ENCODE measurements around the gene FRMD4A. TPM values are rescaled to one million over a fixed set of nuclear protein-coding genes. Genes with fewer than 3 reads are reported as not detected.
A peak's percentile ranks its signal among the peaks of the same experiment; 100 is the strongest.

The FRMD4A gene
- total RNA-seq, 1 experiment from 2014 or later: 19.6 TPM

DNA sequence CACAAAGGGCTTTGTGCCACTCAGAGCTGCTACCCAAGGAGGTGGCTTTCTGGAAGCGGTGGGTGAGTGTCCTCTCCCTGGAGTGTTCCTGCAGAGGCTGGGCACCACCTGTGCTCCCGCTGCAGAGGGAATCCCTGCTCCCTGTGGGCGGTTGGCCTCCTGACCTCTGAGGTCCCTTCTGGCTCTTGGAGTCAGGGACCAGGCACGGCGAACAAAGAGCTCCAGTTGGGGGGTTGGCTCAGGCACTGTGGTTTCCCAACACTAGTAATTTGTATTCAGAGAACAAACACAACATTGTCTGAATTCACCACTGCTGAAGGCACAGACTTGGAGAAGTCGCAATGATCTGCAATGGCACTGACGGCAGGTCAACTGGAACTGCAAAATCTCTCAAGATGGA is 415.0 kb downstream of the FRMD4A start:
- no peaks in the 10 kb centered on the region for H4K20me1 ChIP-seq (ENCODE audit: control insufficient read depth, insufficient read depth, insufficient read length)
- TF ChIP-seq CTCF (conservative IDR thresholded peaks at IDR 0.05): no peak
- no peaks in the 10 kb centered on the region for H3K79me2 ChIP-seq (ENCODE audit: insufficient read depth, low read length)
- no peak overlapping the region for H3K4me2 ChIP-seq (ENCODE audit: insufficient read depth, insufficient read length, low read length)
- Mint-ChIP-seq H3K9me3 (no peaks in the 10 kb centered on the region), H3K27ac (no peak overlapping the region; a peak in 1 of 7 replicates), H3K4me1 (peaks cover 10 to 11% of the 10 kb centered on the region in 2 experiments), H3K4me3 (no peak overlapping the region), H3K27me3 (ENCODE audit: low read depth) (no peaks in the 10 kb centered on the region), H3K36me3 (ENCODE audit: insufficient read depth in 1 of 3, low read depth in 3 of 3) (no peaks in the 10 kb centered on the region)
- H2BK12ac ChIP-seq (ENCODE audit: insufficient read length, low read depth, low read length): no peak overlapping the region
- no peak for DNase-seq
- no peaks in the 10 kb centered on the region; the same call in 1 of the 2 replicates for H3K4me1 ChIP-seq (ENCODE audit: insufficient read depth, low read length)
- peak overlapping the region; percentile 12; the same call in 1 of the 2 replicates for H3K14ac ChIP-seq (ENCODE audit: insufficient read depth, low read length)
- no peak overlapping the region for H4K8ac ChIP-seq (replicated peaks; ENCODE audit: insufficient read length, low read depth, low read length)
- H3K56ac ChIP-seq (ENCODE audit: insufficient read length, low read depth, low read length): no peak overlapping the region
- no peak overlapping the region for H2AFZ ChIP-seq (ENCODE audit: low read length)
- H3K23ac ChIP-seq (ENCODE audit: insufficient read length, low read depth, low read length): no peak overlapping the region
- no peak overlapping the region for H3K4ac ChIP-seq (ENCODE audit: low read depth, low read length)
- H3T11ph ChIP-seq (ENCODE audit: low read length): no peak overlapping the region
- H3K23me2 ChIP-seq (ENCODE audit: insufficient read length, low read depth, low read length, poor library complexity, severe bottlenecking): no peaks in the 10 kb centered on the region
- no peak overlapping the region for H2BK15ac ChIP-seq (ENCODE audit: low read depth, low read length)
- H3K27me3 ChIP-seq (ENCODE audit: insufficient read depth, low read length): no peaks in the 10 kb centered on the region
- no CpG with 5 or more reads among the region's 7 CpGs for WGBS (ENCODE audit: extremely low coverage, insufficient read length, low lambda C conversion rate)
- H2BK20ac ChIP-seq (ENCODE audit: low read depth, low read length, poor library complexity, severe bottlenecking): no peak overlapping the region
- H4K5ac ChIP-seq (ENCODE audit: insufficient read length, low read depth, low read length): no peak overlapping the region
- no peaks in the 10 kb centered on the region for H3K79me1 ChIP-seq (ENCODE audit: insufficient read depth, low read depth, low read length, poor library complexity, severe bottlenecking)
- H3K27ac ChIP-seq (ENCODE audit: insufficient read length, low read depth, low read length): no peak overlapping the region
- no peak overlapping the region for H3K9ac ChIP-seq (ENCODE audit: extremely low read depth, insufficient read length, low read length)
- H3K18ac ChIP-seq (ENCODE audit: insufficient read length, low read depth, low read length): no peak overlapping the region
- H2BK5ac ChIP-seq (ENCODE audit: insufficient read length, low read length): no peak overlapping the region
- no peak overlapping the region for H2AK5ac ChIP-seq (ENCODE audit: insufficient read length, low read length)
- H4K91ac ChIP-seq (ENCODE audit: insufficient read length, low read depth, low read length): no peak overlapping the region
- no peaks in the 10 kb centered on the region for H3K9me3 ChIP-seq (ENCODE audit: control insufficient read depth, low read depth, low read length)
- H2BK120ac ChIP-seq (ENCODE audit: low read depth, low read length, poor library complexity, severe bottlenecking): no peak overlapping the region

All from H9 (cell line).